K562 (cell line): ENCODE data around the gene BAG1. TPM values are rescaled to one million over a fixed set of nuclear protein-coding genes. Genes with fewer than 3 reads are reported as not detected.

Source experiments
- COPS2 ChIP-seq: fragments of 450-650 bp; conservative IDR thresholded peaks from 2 replicates; pipeline ENCODE4 v1.6.1; 2016; ENCODE audit warnings: mild to moderate bottlenecking, moderate library complexity
- DEAF1 ChIP-seq: fragments of 450-650 bp; formaldehyde crosslinking; IDR thresholded peaks from 2 replicates; pipeline ENCODE4 v1.4.0; 2020; ENCODE audit warnings: mild to moderate bottlenecking, moderate library complexity
- ETV5 ChIP-seq: sonication (generic); formaldehyde crosslinking; IDR thresholded peaks from 2 replicates; pipeline ENCODE4 v1.4.0; 2020; ENCODE audit warnings: low read depth, mild to moderate bottlenecking, missing genetic modification reagents
- HNRNPK ChIP-seq: fragments of 200-400 bp; formaldehyde crosslinking; IDR thresholded peaks from one replicate; pipeline ENCODE4 v1.6.1; 2018; ENCODE audit warnings: mild to moderate bottlenecking, low read depth, low read length; ENCODE audit not compliant: poor library complexity, severe bottlenecking
- MAFG ChIP-seq: fragments of 450-650 bp; conservative IDR thresholded peaks from 2 replicates; pipeline ENCODE4 v1.6.1; 2016; ENCODE audit warnings: missing genetic modification characterization, missing compliant biosample characterization
- MCM2 ChIP-seq: fragments of 450-650 bp; IDR thresholded peaks from 2 replicates; pipeline ENCODE4 v1.6.1; 2017; ENCODE audit warnings: low read depth, mild to moderate bottlenecking
- NFE2 ChIP-seq: IDR thresholded peaks from 2 replicates; pipeline ENCODE4 v1.6.1; 2014; ENCODE audit warnings: antibody characterized with exemption, low read depth
- RBFOX2 ChIP-seq: fragments of 200-400 bp; formaldehyde crosslinking; IDR thresholded peaks from 2 replicates; pipeline ENCODE4 v1.6.1; 2017; ENCODE audit warnings: low read depth, mild to moderate bottlenecking, low read length, moderate library complexity
- RBM14 ChIP-seq: fragments of 200-400 bp; formaldehyde crosslinking; IDR thresholded peaks from 2 replicates; pipeline ENCODE4 v1.6.1; 2018; ENCODE audit warnings: low read depth, mild to moderate bottlenecking, low read length, moderate library complexity, borderline replicate concordance; ENCODE audit not compliant: insufficient read depth
- RBM22 ChIP-seq: fragments of 200-400 bp; formaldehyde crosslinking; IDR thresholded peaks from 2 replicates; pipeline ENCODE4 v1.6.1; 2018; ENCODE audit warnings: low read length, low read depth; ENCODE audit not compliant: poor library complexity, severe bottlenecking
- SP1 ChIP-seq: sonication (generic); formaldehyde crosslinking; IDR thresholded peaks from 2 replicates; pipeline ENCODE4 v1.8.1; 2022; ENCODE audit warnings: mild to moderate bottlenecking, missing genetic modification reagents
- THRAP3 ChIP-seq: fragments of 450-650 bp; IDR thresholded peaks from 2 replicates; pipeline ENCODE4 v1.6.1; 2016; ENCODE audit warnings: mild to moderate bottlenecking, inconsistent platforms, borderline replicate concordance
- ZNF354B ChIP-seq: fragments of 250-450 bp; sonication (Bioruptor Pico); IDR thresholded peaks from 2 replicates; pipeline ENCODE4 v1.4.0; 2020
- ZNF584 ChIP-seq: fragments of 200-800 bp; sonication (Bioruptor generic); IDR thresholded peaks from 2 replicates; pipeline ENCODE4 v1.6.1; 2016; ENCODE audit warnings: low read depth, mild to moderate bottlenecking, missing genetic modification characterization, missing compliant biosample characterization
- ZNF699 ChIP-seq: fragments of 250-450 bp; sonication (Bioruptor Pico); IDR thresholded peaks from 2 replicates; pipeline ENCODE4 v1.8.0; 2021; ENCODE audit warnings: mild to moderate bottlenecking, moderate library complexity; ENCODE audit not compliant: insufficient replicate concordance
- polyA plus RNA-seq, 8 experiments: library from polyadenylated mRNA; depleted of rRNA in 4 of 8; stranded (reverse) in 5 of 8; unstranded in 3 of 8; fragments of >200 nt; fragmentation: Nextera tagmentation in 2 of 8; fragmentation: Illumina TruSeq in 1 of 8; extraction: Ambion mirVana in 2 of 8; extraction: Trizol in 1 of 8; gene quantifications; 2 replicates each; pipeline versions ENCODE4 v1.2.1 to v1.2.3, GENCODE V29; 2011 to 2014; ENCODE audit warnings: inconsistent platforms in 1 of 8, missing spikeins in 1 of 8
- total RNA-seq, 7 experiments: library from RNA; depleted of rRNA in 6 of 7; stranded (reverse); fragments of >200 nt in 6 of 7; fragmentation: Illumina TruSeq in 2 of 7; extraction: Trizol in 2 of 7; gene quantifications; 2 replicates each; pipeline versions ENCODE4 v1.2.1 to v1.2.3, GENCODE V29; 2011 to 2021; ENCODE audit warnings: low replicate concordance in 1 of 7
- TF ChIP-seq, protein P1 (sequence below): IDR thresholded peaks from 2 replicates; pipeline ENCODE4 v1.6.1; 2011; ENCODE audit warnings: borderline replicate concordance, low read depth, mild to moderate bottlenecking, moderate library complexity, low read length; ENCODE audit not compliant: insufficient read depth, poor library complexity, severe bottlenecking
- TF ChIP-seq, protein P2 (sequence below): fragments of 250-450 bp; sonication (Bioruptor Pico); IDR thresholded peaks from 2 replicates; pipeline ENCODE4 v1.8.0; 2022; ENCODE audit warnings: moderate library complexity, mild to moderate bottlenecking, inconsistent platforms
- TF ChIP-seq, protein P3 (sequence below), 2 experiments: fragments of 450-650 bp in 1 of 2; sonication (generic) in 1 of 2; formaldehyde crosslinking; conservative IDR thresholded peaks; 2 replicates each; pipeline versions ENCODE4 v1.4.0 to v1.8.1; 2020 to 2022; ENCODE audit warnings: mild to moderate bottlenecking in 1 of 2, missing genetic modification reagents in 1 of 2
- TF ChIP-seq, protein P4 (sequence below): fragments of 250-450 bp; sonication (Bioruptor Pico); IDR thresholded peaks from 2 replicates; pipeline ENCODE4 v1.4.0; 2020; ENCODE audit warnings: mild to moderate bottlenecking, moderate library complexity

Gene BAG1
- total and polyA plus RNA-seq, 9 of the 15 experiments (the other 6 are each of a cell fraction or from before 2014, with no cell fraction given): 9.7 to 106 (median 56.9) TPM

DNA sequence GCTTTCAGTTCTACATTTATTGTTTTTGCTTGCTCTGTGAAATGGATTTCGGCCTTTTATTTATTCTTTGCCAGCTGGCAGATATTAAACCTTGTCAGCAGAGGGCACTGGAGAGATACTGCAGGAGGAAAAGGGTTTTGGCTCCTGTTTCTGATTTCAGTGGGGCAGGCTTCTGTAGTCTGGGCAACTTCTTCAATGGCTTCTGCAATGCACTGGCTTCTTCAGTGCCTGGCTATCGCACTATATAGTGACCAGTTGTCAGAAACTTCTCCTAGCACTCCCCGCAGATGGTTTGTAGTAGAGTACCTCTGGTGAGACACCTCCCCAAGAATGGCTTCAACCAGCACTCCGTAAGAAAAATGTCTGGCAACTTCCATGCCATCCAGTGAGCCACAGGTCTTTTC lies 22.6 kb upstream of the BAG1 start (continued):
- no peak for TF ChIP-seq HNRNPK
- no peak for TF ChIP-seq RBM14
- TF ChIP-seq COPS2: no peak
- no peak for TF ChIP-seq NFE2
- no peak for TF ChIP-seq ZNF584
- TF ChIP-seq SP1 (CRISPR knock-in tag): no peak
- no peak for TF ChIP-seq ZNF354B (CRISPR knock-in tag)
- no peak for TF ChIP-seq RBFOX2
- 0 out of 2 replicates have a peak, but pooled peaks have one; percentile 22 for TF ChIP-seq MAFG (tag)
- TF ChIP-seq, protein P1, sequence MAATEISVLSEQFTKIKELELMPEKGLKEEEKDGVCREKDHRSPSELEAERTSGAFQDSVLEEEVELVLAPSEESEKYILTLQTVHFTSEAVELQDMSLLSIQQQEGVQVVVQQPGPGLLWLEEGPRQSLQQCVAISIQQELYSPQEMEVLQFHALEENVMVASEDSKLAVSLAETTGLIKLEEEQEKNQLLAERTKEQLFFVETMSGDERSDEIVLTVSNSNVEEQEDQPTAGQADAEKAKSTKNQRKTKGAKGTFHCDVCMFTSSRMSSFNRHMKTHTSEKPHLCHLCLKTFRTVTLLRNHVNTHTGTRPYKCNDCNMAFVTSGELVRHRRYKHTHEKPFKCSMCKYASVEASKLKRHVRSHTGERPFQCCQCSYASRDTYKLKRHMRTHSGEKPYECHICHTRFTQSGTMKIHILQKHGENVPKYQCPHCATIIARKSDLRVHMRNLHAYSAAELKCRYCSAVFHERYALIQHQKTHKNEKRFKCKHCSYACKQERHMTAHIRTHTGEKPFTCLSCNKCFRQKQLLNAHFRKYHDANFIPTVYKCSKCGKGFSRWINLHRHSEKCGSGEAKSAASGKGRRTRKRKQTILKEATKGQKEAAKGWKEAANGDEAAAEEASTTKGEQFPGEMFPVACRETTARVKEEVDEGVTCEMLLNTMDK: no peak
- TF ChIP-seq, protein P2, sequence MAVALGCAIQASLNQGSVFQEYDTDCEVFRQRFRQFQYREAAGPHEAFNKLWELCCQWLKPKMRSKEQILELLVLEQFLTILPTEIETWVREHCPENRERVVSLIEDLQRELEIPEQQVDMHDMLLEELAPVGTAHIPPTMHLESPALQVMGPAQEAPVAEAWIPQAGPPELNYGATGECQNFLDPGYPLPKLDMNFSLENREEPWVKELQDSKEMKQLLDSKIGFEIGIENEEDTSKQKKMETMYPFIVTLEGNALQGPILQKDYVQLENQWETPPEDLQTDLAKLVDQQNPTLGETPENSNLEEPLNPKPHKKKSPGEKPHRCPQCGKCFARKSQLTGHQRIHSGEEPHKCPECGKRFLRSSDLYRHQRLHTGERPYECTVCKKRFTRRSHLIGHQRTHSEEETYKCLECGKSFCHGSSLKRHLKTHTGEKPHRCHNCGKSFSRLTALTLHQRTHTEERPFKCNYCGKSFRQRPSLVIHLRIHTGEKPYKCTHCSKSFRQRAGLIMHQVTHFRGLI: no peak
- TF ChIP-seq, protein P3, sequence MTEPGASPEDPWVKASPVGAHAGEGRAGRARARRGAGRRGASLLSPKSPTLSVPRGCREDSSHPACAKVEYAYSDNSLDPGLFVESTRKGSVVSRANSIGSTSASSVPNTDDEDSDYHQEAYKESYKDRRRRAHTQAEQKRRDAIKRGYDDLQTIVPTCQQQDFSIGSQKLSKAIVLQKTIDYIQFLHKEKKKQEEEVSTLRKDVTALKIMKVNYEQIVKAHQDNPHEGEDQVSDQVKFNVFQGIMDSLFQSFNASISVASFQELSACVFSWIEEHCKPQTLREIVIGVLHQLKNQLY (CRISPR knock-in tag; conservative IDR thresholded peaks at IDR 0.05): no peak
- peak; percentile 37; the same call in 1 of the 2 replicates for TF ChIP-seq DEAF1 (CRISPR knock-in tag)
- no peak for TF ChIP-seq ZNF699 (CRISPR knock-in tag)
- no peak for TF ChIP-seq THRAP3
- TF ChIP-seq ETV5 (CRISPR knock-in tag): no peak
- TF ChIP-seq, protein P4, sequence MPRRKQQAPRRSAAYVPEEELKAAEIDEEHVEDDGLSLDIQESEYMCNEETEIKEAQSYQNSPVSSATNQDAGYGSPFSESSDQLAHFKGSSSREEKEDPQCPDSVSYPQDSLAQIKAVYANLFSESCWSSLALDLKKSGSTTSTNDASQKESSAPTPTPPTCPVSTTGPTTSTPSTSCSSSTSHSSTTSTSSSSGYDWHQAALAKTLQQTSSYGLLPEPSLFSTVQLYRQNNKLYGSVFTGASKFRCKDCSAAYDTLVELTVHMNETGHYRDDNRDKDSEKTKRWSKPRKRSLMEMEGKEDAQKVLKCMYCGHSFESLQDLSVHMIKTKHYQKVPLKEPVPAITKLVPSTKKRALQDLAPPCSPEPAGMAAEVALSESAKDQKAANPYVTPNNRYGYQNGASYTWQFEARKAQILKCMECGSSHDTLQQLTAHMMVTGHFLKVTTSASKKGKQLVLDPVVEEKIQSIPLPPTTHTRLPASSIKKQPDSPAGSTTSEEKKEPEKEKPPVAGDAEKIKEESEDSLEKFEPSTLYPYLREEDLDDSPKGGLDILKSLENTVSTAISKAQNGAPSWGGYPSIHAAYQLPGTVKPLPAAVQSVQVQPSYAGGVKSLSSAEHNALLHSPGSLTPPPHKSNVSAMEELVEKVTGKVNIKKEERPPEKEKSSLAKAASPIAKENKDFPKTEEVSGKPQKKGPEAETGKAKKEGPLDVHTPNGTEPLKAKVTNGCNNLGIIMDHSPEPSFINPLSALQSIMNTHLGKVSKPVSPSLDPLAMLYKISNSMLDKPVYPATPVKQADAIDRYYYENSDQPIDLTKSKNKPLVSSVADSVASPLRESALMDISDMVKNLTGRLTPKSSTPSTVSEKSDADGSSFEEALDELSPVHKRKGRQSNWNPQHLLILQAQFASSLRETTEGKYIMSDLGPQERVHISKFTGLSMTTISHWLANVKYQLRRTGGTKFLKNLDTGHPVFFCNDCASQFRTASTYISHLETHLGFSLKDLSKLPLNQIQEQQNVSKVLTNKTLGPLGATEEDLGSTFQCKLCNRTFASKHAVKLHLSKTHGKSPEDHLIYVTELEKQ: no peak
- TF ChIP-seq MCM2: no peak
- no peak for TF ChIP-seq RBM22
